Retinal pigment epithelial cell (primary cell): ENCODE measurements around the gene POU2AF2.

ENCODE experiments used
- DNase-seq: peaks from one replicate; pipeline ENCODE4 v3.0.0-alpha.2; 2010; ENCODE audit warnings: low read depth
- H3K4me3 ChIP-seq: 2 replicates; pipeline ENCODE4 v1.5.1; 2011; ENCODE audit warnings: mild to moderate bottlenecking, low read length, control low read depth, moderate library complexity
- TF ChIP-seq, protein P1 (sequence below): conservative IDR thresholded peaks from 2 replicates; pipeline ENCODE4 v1.5.1; 2011; ENCODE audit warnings: low read depth, low read length, control low read depth, inconsistent platforms

POU2AF2 gene, protein sequence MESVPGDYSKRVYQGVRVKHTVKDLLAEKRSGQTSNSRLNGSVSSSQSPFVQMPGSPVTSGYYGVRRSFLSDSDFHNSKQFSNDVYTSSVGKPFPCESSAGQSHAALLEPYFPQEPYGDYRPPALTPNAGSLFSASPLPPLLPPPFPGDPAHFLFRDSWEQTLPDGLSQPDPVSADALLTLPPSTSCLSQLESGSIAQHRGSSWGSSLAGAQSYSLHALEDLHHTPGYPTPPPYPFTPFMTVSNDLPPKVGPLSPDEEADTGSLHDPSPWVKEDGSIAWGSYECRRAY

DNA sequence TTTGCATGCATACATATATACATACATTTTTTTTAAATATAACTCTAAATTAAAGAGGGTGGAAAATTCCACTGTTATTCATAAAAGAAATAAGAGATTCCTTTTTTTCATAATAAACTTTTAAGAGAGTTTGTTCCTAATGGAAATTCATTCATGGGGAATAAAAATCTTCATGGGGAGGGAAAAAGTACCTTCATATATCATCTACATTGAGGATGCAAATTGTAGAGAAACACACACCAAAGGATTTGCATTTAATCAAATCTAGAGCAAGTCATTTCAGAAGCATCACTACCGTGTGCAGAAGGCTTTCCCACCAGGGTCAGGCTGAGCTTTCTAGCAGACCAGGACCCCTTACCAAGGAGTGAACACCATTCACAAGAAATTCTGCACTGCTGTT lies at the start of gene POU2AF2:
POU2AF2 (plus strand) TSS at position 301 of the 400 bp plus-strand sequence. CDS start 129 bp downstream, outside the sequence.
- TF ChIP-seq, protein P1, sequence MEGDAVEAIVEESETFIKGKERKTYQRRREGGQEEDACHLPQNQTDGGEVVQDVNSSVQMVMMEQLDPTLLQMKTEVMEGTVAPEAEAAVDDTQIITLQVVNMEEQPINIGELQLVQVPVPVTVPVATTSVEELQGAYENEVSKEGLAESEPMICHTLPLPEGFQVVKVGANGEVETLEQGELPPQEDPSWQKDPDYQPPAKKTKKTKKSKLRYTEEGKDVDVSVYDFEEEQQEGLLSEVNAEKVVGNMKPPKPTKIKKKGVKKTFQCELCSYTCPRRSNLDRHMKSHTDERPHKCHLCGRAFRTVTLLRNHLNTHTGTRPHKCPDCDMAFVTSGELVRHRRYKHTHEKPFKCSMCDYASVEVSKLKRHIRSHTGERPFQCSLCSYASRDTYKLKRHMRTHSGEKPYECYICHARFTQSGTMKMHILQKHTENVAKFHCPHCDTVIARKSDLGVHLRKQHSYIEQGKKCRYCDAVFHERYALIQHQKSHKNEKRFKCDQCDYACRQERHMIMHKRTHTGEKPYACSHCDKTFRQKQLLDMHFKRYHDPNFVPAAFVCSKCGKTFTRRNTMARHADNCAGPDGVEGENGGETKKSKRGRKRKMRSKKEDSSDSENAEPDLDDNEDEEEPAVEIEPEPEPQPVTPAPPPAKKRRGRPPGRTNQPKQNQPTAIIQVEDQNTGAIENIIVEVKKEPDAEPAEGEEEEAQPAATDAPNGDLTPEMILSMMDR: no peak
- DNase-seq: no peak
- no peak within 1 kb of the TSS for H3K4me3 ChIP-seq

DNA sequence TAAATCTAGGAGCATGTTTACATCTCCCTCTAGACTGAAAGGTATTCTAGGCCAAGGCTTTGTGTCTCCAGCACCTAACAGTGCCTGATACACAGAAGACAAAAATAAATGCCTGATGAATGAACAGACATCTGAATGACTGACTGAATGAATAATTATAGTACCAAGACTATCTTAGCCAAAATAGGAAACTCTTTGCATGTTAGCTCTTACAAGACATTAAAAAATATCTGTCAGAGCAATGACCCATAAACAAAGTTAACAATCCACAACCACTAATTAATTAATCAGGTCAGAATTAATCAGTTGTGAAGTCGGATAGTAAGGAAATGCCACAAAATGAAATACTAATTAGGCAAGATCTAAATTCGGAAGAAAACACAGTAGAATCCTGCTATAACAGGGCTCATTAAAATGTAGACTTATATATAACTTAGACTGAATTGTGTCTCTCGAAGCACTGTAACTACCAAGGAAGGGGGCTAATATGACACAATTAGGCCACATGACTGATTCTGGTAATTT lies 45.5 kb upstream of the POU2AF2 start:
- TF ChIP-seq, protein P1: no peak
- DNase-seq: no peak
- no peak overlapping the region for H3K4me3 ChIP-seq

DNA sequence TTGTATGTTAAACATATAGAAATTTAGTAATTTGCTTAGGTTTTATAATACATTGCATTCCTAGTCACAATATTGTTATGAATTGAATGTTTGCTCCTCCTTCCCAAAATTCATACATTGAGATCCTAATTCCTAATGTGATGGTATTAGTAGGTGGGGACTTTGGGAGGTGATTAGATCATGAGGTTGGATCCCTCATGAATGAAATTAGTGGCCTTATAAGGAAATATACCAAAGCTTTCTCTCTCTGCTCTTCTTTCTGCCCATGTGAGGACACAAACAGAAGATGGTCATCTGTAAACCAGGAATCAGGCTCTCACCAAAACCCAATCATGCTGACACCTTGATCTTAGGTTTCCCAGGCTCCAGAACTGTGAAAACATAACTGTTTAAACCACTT lies 41.3 kb upstream of the POU2AF2 start:
- TF ChIP-seq, protein P1: no peak
- no peak overlapping the region for H3K4me3 ChIP-seq
- no peak for DNase-seq

DNA sequence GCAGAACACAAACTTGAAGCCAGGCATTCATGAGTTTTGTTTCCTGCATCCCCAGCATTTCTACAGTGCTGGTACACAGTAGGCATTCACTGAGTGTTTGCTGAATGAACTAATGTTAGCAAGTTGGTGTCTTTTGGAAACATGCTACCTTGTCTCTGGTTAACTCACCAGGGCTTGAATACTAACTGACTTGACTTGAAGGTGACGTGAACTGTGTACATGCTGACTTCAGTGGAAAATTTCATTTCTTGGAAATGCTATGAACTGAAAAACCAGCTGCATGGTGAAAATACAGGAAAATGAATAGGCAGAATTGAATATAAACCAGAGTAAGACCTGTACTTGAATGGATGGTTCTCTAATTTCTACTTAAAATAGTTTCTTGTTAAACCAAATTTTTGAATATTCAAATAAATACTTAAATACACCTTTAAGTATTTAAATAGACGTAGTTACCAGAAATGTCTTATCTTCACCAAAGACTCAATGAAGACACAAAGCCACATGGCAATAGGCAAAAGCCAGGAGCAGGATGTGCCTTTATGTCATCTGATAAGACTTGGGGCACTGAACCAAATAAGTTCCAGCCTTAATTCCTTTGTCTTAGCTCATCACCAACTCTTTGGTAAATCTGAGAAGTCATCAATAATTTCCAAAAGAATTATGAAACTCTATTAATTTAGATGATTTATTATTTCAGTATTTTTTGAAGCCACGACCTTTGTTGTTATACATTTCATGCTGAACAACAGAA lies 39.7 kb upstream of the POU2AF2 start:
- TF ChIP-seq, protein P1: no peak
- H3K4me3 ChIP-seq: no peak overlapping the region
- DNase-seq: no peak

DNA sequence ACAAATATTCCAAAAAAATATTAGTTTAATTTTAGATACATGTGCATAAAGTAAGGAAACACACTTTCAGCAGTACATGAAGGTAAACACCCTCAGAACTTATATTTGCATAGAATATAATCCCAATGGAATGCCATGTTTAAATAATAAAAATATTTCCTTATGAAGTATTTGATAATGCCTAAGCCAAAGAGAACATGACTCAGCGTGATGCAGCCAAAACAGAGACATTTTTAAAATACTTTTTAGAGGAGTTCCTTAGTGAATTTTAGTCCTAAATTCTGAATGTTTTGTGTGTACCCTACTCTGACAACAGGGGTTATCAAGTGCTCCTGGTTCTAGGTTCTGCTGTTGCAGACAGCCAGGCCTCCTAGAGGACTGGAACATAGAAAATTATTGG lies 39.1 kb upstream of the POU2AF2 start:
- TF ChIP-seq, protein P1: no peak
- no peak for DNase-seq
- H3K4me3 ChIP-seq: no peak overlapping the region

DNA sequence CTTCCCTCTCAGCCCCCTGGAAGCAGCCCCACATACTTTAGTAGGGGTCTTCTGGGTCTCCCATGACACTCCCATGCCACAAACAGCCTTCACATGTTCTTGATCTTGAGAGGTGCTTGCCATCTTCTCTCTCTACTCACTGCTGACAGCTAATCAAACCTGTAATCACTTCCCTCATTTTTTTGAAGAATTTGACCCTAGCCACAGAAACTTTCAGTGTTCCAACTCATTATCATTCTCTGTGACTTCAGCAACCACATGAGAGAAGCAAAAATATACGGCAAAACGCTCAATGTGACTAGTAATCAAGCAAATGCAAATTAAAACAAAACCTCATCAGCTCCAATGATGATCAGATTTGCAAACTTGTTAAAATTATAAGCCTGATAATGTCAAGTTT lies 38.3 kb upstream of the POU2AF2 start:
- DNase-seq: no peak
- no peak overlapping the region for H3K4me3 ChIP-seq
- TF ChIP-seq, protein P1: no peak
